Measurements from ENCODE around the gene THBS3.
"Not testable (repeated sequence)": the region's sequence is repeated elsewhere in the genome, so short reads cannot be mapped to it uniquely, and the experiment has no call there.

The THBS3 gene

DNA sequence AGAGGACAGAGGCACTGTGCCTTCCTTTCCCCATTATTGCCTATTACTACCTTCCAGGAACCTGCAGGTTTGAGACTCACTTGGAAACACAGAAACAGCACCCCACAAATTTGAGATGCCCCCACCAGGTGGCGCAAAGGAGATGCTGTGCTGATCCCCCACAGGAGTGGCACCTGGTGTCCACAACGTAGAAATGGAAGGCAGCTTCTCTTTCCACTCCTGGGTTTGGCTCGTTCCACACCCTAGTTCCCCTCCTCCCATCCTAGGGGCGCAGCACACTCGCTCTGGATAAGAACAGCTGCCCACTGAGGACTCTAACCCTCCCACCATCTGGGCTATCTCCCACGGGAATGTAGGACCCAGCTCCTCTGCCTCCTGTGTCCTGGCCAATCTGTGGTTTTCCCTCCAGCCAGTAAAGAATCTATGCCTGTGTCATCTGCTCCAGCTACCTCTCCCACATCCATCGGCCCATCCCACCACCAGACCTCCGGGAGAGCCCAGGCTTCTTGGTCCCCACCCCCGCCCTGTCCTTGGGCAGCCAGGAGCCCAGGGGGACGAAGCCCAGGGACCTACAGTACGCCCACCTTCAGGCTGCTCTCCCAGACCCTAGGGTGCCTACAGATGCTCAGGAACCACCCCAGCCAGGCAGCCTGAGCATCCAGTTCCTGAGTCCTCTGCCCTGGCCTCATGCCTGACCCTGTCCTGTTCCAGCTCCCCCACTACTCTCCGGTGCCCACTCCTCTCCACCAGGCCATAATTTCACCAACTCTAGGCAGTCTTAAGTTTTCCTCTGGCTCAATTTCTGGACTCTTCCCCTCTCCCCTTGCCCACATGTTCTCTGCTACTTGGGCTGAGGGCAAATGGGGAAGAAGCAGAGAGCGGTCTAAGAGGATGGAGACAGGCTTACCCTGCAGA, 549 bp downstream of the THBS3 start:
- DNase-seq: peak; percentile 84

- no peak for DNase-seq
These were observed 1.6 kb downstream of the THBS3 start for GRCh38 chr1:155205969-155206593.

DNA sequence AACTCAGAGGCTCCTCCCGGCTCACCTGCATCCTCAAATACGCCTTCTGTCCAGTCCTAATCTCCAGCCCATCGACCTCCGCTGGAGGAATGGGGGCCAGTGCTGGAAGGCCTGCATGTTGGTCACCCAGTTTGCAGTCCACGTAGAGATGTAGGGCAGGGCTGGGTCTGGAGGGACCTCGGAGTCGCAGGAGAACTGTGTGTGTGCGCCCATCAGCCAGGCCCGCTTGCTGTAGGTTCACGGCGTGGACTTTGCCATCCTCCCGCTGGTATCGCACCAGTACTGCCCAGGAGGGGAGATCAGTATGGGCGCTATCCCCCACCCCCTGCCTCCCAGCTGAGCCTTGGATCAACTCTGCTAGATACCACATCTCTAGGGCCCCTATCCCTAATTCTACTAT, 2.7 kb downstream of the THBS3 start:
- no peak for DNase-seq

GRCh38 chr1:155202731-155203515, 4.8 kb downstream of the THBS3 start:
- DNase-seq: no peak

DNA sequence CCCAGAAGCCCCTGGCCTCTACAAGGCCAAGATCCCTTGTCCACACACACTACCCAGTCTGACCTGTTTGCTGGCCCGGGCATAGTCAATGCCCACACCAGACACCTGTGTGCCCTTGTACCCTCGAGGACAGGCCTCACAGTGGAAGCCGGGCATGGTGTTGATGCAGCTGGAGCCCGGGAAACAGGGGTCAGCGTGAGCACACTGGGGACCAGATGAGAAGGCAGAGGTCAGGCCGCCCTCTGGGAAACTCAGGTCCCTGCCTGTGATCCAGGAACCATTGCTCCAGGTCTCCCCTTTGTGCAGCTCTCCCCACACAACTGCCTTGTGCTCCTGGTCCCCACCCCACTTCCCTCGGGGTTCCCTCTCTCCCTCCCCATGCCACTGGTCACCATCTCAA, 5.5 kb downstream of the THBS3 start:
- DNase-seq: no peak

DNA sequence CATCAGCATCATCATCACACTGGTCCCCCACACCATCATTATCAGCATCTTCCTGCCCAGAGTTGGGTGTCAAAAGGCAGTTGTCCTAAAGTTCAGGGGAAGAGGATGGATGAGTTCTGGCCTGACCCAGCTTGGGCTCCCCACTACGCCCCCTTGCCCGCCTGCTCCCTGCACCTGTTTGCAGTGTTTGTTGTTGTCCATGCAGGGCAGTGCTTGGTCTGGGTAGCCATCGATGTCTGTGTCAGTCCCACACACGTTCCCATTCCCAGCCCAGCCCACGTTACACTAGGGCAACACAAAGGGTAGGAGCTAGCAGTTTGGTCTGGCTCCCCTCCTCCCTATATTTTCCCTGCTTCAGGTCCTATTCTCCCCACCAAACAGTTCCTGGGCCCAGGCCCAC, 6.8 kb downstream of the THBS3 start:
- DNase-seq: no peak

- DNase-seq: no peak
These were observed 7.9 kb downstream of the THBS3 start for GRCh38 chr1:155199792-155200191.

GRCh38 chr1:155198547-155198906, 9.2 kb downstream of the THBS3 start:
- no peak for DNase-seq

GRCh38 chr1:155197901-155198546, 9.7 kb downstream of the THBS3 start:
- no peak for DNase-seq

- DNase-seq: no peak
These were observed 10.6 kb downstream of the THBS3 start for GRCh38 chr1:155196893-155197638.

- no peak for DNase-seq
These were observed 11.4 kb downstream of the THBS3 start for GRCh38 chr1:155196103-155196892.

- DNase-seq: no peak
These were observed 12.2 kb downstream of the THBS3 start for GRCh38 chr1:155195201-155196102.

GRCh38 chr1:155193991-155194240, 13.8 kb downstream of the THBS3 start:
- DNase-seq: not testable (repeated sequence)

- peak; percentile 55 for DNase-seq
These were observed 14.3 kb downstream of the THBS3 start for GRCh38 chr1:155193275-155193990.

DNA sequence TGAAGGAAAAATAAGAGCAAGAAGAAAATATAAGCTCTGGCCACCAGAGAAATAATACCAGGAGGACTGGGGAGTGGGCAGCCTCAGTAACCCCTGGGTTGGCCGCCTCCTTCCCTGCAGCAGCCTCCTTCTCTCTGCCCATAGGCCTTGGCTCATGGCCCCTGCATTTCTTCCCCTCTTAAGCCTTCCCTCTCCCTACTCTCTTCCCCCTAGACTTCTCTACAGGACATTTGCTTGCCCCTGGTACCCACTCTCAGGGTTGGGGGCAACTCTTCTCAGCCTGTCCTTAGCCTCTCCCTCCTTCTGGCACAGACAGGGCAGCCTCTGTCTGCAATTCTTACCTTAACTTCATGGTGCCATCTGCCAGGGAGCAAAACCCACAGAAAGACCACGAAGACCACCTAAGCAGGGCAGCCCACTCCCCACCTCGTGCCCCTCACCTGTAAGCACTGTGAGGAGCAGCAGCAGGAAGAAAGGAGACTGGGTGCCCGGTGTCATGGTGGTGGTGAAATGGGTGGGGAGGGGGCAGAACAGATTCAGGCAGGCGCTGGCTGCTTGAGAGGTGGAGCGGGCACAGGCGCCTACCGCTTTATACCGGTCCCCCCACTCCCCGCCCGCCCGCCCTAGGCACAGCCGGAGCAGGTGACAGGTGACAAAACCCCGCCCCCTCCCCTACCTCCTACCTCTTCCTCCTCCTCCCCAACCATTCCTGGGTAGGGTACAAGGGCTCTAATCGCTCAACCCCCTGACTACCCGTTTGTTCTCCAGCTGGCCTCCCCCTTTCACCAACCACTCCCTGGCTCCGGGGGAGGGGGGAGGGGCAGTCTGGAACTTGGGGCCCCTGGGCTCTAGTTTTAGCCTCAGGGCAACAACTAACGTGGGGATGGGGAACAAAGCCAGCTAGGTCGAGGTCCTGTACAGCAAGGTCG, 15.1 kb downstream of the THBS3 start:
- peak; percentile 25 for DNase-seq

DNA sequence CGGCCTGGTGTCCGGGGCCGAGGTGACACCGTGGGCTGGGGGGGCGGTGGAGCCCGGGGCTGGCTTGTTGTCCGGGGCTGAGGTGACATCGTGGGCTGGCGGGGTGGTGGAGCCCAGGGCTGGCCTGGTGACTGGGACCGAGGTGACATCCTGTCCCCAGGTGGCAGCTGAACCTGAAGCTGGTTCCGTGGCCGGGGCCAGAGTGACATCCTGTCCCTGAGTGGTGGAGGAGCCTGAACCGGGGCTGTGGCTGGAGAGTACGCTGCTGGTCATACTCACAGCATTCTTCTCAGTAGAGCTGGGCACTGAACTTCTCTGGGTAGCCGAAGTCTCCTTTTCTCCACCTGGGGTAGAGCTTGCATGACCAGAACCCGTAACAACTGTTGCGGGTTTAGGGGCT, 15.8 kb downstream of the THBS3 start:
- DNase-seq: no peak

DNA sequence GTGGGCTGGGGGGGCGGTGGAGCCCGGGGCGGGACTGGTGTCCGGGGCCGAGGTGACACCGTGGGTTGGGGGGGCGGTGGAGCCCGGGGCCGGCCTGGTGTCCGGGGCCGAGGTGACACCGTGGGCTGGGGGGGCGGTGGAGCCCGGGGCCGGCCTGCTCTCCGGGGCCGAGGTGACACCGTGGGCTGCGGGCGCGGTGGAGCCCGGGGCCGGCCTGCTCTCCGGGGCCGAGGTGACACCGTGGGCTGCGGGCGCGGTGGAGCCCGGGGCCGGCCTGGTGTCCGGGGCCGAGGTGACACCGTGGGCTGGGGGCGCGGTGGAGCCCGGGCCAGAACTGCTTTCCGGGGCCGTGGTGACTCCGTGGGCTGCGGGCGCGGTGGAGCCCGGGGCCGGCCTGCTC, 17.8 kb downstream of the THBS3 start:
- DNase-seq: not testable (repeated sequence)

- no peak for DNase-seq
These were observed 19.4 kb downstream of the THBS3 start for GRCh38 chr1:155188268-155188667.

DNA sequence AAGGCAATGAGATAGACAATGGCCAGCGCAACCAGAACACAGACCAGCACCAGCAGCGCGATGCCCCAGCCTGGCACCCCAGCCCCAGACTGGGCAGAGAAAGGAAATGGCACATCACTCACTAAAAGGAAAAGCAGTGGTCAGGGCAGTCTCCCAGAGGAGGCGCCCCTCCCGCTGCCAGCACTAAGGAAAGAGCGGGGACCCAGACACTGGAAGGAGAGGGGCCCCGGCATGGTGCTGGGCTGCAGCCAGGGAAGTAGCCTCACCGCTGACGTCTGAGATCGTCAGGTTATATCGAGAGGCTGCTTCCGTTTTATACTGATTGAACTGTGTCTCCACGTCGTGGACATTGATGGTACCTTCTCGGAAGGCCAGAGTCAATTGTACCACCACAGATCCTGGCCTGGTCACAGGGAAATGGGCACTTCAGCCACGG, 20.2 kb downstream of the THBS3 start:
- DNase-seq: no peak

Data from central memory CD4-positive, alpha-beta T cell (primary cell).